ENCODE measurements around the gene GABBR1.
A peak's percentile ranks its signal among the peaks of the same experiment; 100 is the strongest.
"Not testable (repeated sequence)": the region's sequence is repeated elsewhere in the genome, so short reads cannot be mapped to it uniquely, and the experiment has no call there.

GABBR1 gene

GRCh38 chr6:29632789-29633533 lies at the start of gene GABBR1:
GABBR1 (minus strand) TSS chr6:29633183; CDS start chr6:29632385, 798 bp downstream.
- DNase-seq, result peak; percentile 91

GRCh38 chr6:29681811-29682210 lies 48.8 kb upstream of the GABBR1 start:
- no peak for DNase-seq

GRCh38 chr6:29680904-29681303 lies 47.9 kb upstream of the GABBR1 start, which contains the start of gene ZFP57:
ZFP57 (minus strand) TSS chr6:29681152; CDS start chr6:29677003, 4,149 bp downstream.
- no peak for DNase-seq

- no peak for DNase-seq
Measured at GRCh38 chr6:29680416-29680815, 47.4 kb upstream of the GABBR1 start.

- no peak for DNase-seq
Measured at GRCh38 chr6:29679962-29680361, 47.0 kb upstream of the GABBR1 start.

- DNase-seq, result no peak
Measured at GRCh38 chr6:29678114-29678513, 45.1 kb upstream of the GABBR1 start.

- DNase-seq, result peak; percentile 10
Measured at GRCh38 chr6:29676981-29677601, 44.1 kb upstream of the GABBR1 start.

- no peak for DNase-seq
Measured at GRCh38 chr6:29675561-29675960, 42.6 kb upstream of the GABBR1 start.

GRCh38 chr6:29674008-29674407 lies 41.0 kb upstream of the GABBR1 start:
- no peak for DNase-seq

GRCh38 chr6:29673161-29673560 lies 40.2 kb upstream of the GABBR1 start:
- DNase-seq, result no peak

GRCh38 chr6:29672116-29672515 lies 39.1 kb upstream of the GABBR1 start:
- not testable (repeated sequence) for DNase-seq

- DNase-seq, result no peak
Measured at GRCh38 chr6:29671026-29671425, 38.0 kb upstream of the GABBR1 start.

- no peak for DNase-seq
Measured at GRCh38 chr6:29667158-29667557, 34.2 kb upstream of the GABBR1 start.

- no peak for DNase-seq
Measured at GRCh38 chr6:29666826-29667130, 33.8 kb upstream of the GABBR1 start.

- DNase-seq, result no peak
Measured at GRCh38 chr6:29665942-29666825, 33.2 kb upstream of the GABBR1 start.

- no peak for DNase-seq
Measured at GRCh38 chr6:29663300-29664042, 30.5 kb upstream of the GABBR1 start.

- not testable (repeated sequence) for DNase-seq
Measured at GRCh38 chr6:29661502-29662141, 28.6 kb upstream of the GABBR1 start.

- DNase-seq, result no peak
Measured at GRCh38 chr6:29661071-29661470, 28.1 kb upstream of the GABBR1 start.

GRCh38 chr6:29656798-29657197 lies 23.8 kb upstream of the GABBR1 start, which contains the start of gene MOG:
MOG (plus strand) TSS chr6:29657092; CDS start chr6:29657210, 118 bp downstream.
- no peak for DNase-seq

GRCh38 chr6:29656157-29656556 lies 23.2 kb upstream of the GABBR1 start:
- DNase-seq, result no peak

GRCh38 chr6:29655658-29656057 lies 22.7 kb upstream of the GABBR1 start:
- no peak for DNase-seq

- DNase-seq, result peak; percentile 56
Measured at GRCh38 chr6:29653452-29654038, 20.6 kb upstream of the GABBR1 start.
